GM20431 (cell line): ENCODE measurements around the gene VEGFA.

Experiments
- in situ Hi-C: fragments of 300-500 bp; cut with MseI, MboI; formaldehyde crosslinking; loops from one replicate; pipeline ENCODE4 v1.15.0; 2020; ENCODE audit warnings: low sequenced_read_pairs; ENCODE audit not compliant: unreplicated experiment

VEGFA gene

DNA sequence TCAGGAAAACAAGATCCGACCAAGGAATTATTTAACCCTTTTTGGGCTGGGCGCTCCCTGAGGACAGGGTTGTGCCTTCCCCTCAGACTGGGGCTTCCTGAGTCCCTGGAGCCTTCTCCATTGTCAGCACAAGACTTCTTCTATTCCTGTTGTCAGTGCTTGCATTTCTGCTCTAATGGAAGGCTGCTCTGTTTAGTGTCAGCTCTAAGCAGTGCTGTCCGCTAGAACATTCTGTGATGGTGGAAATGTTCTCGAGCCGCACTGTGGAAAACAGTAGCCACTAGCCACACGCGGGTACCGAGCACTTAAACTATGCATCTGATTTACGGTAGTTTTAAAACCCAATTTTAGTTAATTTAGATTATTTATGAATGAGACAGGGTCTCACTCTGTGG lies 64.0 kb downstream of the VEGFA start:
- in situ Hi-C loops = no loop called here

DNA sequence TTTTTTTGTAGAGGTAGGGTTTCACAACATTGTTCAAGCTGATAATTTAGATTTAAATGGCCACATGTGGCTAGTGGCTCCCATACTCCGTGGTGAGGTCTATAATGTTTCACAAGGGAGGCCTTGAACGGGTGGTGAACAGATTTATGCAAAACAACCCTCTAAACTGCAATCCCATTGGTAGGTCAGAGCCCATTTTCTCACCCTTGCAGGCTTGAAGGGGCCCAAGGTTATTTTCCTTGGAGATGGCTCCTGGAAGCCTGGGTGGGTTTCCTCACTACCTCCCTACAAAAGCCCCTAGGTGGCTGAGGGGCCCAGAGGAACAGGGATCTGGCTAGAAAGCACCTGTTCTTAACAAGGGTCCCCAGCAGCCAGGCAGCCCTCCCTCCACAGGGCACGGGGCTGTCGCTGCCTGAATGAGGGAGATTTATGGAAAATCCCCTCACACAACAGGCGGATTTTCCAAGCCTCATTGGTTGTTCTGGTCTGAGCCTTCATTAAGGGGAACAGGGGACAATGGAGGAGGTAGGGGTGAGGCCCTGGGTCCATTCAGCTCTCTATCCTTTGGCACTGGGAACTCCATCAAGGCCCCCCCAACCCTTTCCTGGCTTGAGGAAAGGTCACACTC lies 64.6 kb downstream of the VEGFA start:
- in situ Hi-C loops = no loop called here

GRCh38 chr6:43835872-43836419 lies 65.9 kb downstream of the VEGFA start:
- in situ Hi-C loops = no loop called here
